GM23338 (cell line): Measurements from ENCODE around the gene ZNF543. TPM values are rescaled to one million over a fixed set of nuclear protein-coding genes. Genes with fewer than 3 reads are reported as not detected.
A peak's percentile ranks its signal among the peaks of the same experiment; 100 is the strongest.

Source experiments
- ATAC-seq: fragments of 200-7000 bp; cut with Tn5 transposase; 3 replicates; pipeline ENCODE4 v1.9.1; 2020
- DNase-seq: peaks from one replicate; pipeline ENCODE4 v3.0.0-alpha.2; 2015; ENCODE audit warnings: low spot score
- H2AFZ ChIP-seq: fragments of 200-600 bp; sonication (generic); 2 replicates; pipeline ENCODE4 v1.8.0; 2016; ENCODE audit warnings: antibody characterized with exemption, mild to moderate bottlenecking, moderate library complexity
- H3F3A ChIP-seq: fragments of 200-600 bp; sonication (generic); replicated peaks from 2 replicates; pipeline ENCODE4 v1.8.0; 2017; ENCODE audit warnings: antibody characterized with exemption, mixed run types, low read depth
- H3K27ac ChIP-seq: fragments of 200-600 bp; sonication (generic); 2 replicates; pipeline ENCODE4 v1.6.1; 2016; ENCODE audit warnings: low read depth
- H3K27me3 ChIP-seq: fragments of 200-600 bp; sonication (generic); 2 replicates; pipeline ENCODE4 v1.8.0; 2016; ENCODE audit warnings: mild to moderate bottlenecking, mixed run types, moderate library complexity; ENCODE audit not compliant: insufficient read depth
- H3K36me3 ChIP-seq: fragments of 200-600 bp; sonication (generic); 2 replicates; pipeline ENCODE4 v1.8.0; 2016; ENCODE audit warnings: mild to moderate bottlenecking; ENCODE audit not compliant: insufficient read depth
- H3K4me1 ChIP-seq: fragments of 200-600 bp; sonication (generic); 2 replicates; pipeline ENCODE4 v1.8.0; 2016; ENCODE audit warnings: mild to moderate bottlenecking, moderate library complexity; ENCODE audit not compliant: insufficient read depth
- H3K4me2 ChIP-seq: fragments of 200-600 bp; sonication (generic); 2 replicates; pipeline ENCODE4 v1.7.1; 2017; ENCODE audit warnings: mixed run types
- H3K4me3 ChIP-seq: fragments of 200-600 bp; sonication (generic); 2 replicates; pipeline ENCODE4 v1.6.1; 2016; ENCODE audit warnings: mixed run types
- H3K79me2 ChIP-seq: fragments of 200-600 bp; sonication (generic); replicated peaks from 2 replicates; pipeline ENCODE4 v1.8.0; 2017; ENCODE audit warnings: mild to moderate bottlenecking; ENCODE audit not compliant: insufficient read depth
- H3K9me2 ChIP-seq: fragments of 200-600 bp; sonication (generic); 2 replicates; pipeline ENCODE4 v1.8.0; 2017; ENCODE audit not compliant: insufficient read depth
- H4K20me1 ChIP-seq: fragments of 200-600 bp; sonication (generic); replicated peaks from 2 replicates; pipeline ENCODE4 v1.8.0; 2017; ENCODE audit warnings: mild to moderate bottlenecking; ENCODE audit not compliant: insufficient read depth
- H3K27ac Mint-ChIP-seq: 2 replicates; pipeline ENCODE4 v1.8.0; 2020; ENCODE audit warnings: inconsistent platforms, mild to moderate bottlenecking, moderate library complexity, mixed read lengths
- H3K27me3 Mint-ChIP-seq: 3 replicates; pipeline ENCODE4 v1.8.0; 2022; ENCODE audit warnings: low read depth, mild to moderate bottlenecking, moderate library complexity, mixed read lengths, inconsistent platforms; ENCODE audit not compliant: insufficient read depth, poor library complexity
- H3K36me3 Mint-ChIP-seq: 3 replicates; pipeline ENCODE4 v1.8.0; 2021; ENCODE audit warnings: low read depth, mild to moderate bottlenecking, inconsistent platforms, moderate library complexity, mixed read lengths
- H3K4me1 Mint-ChIP-seq: 3 replicates; pipeline ENCODE4 v1.8.0; 2020; ENCODE audit warnings: mild to moderate bottlenecking, inconsistent platforms, mixed read lengths
- H3K4me3 Mint-ChIP-seq: 3 replicates; pipeline ENCODE4 v1.8.0; 2021; ENCODE audit warnings: moderate library complexity, mild to moderate bottlenecking, inconsistent platforms, mixed read lengths
- H3K9me3 Mint-ChIP-seq: 3 replicates; pipeline ENCODE4 v1.8.0; 2020; ENCODE audit warnings: moderate library complexity, mild to moderate bottlenecking, inconsistent platforms, mixed read lengths
- CREB1 ChIP-seq: fragments of 250-450 bp; sonication (Bioruptor Pico); IDR thresholded peaks from 2 replicates; pipeline ENCODE4 v1.5.0; 2020; ENCODE audit warnings: low read depth, mild to moderate bottlenecking, moderate library complexity
- EZH2 ChIP-seq: fragments of 200-600 bp; sonication (generic); IDR thresholded peaks from one replicate; pipeline ENCODE4 v1.8.0; 2017; ENCODE audit warnings: antibody characterized with exemption, mild to moderate bottlenecking, low read depth; ENCODE audit not compliant: unreplicated experiment
- EZH2phosphoT487 ChIP-seq: fragments of 200-600 bp; sonication (generic); IDR thresholded peaks from one replicate; pipeline ENCODE4 v1.8.1; 2018; ENCODE audit warnings: antibody characterized with exemption; ENCODE audit not compliant: unreplicated experiment
- NANOG ChIP-seq: IDR thresholded peaks from 2 replicates; pipeline ENCODE4 v1.6.1; 2016; ENCODE audit warnings: antibody characterized with exemption, borderline replicate concordance
- POLR2AphosphoS5 ChIP-seq: IDR thresholded peaks from 2 replicates; pipeline ENCODE4 v1.6.1; 2016; ENCODE audit warnings: antibody characterized with exemption, low read depth
- STAT1 ChIP-seq: IDR thresholded peaks from one replicate; pipeline ENCODE4 v1.6.1; 2016; ENCODE audit warnings: antibody characterized with exemption; ENCODE audit not compliant: unreplicated experiment
- ZNF331 ChIP-seq: fragments of 250-450 bp; sonication (Bioruptor Pico); IDR thresholded peaks from 2 replicates; pipeline ENCODE4 v1.5.0; 2020; ENCODE audit warnings: low read depth, mild to moderate bottlenecking, moderate library complexity
- polyA plus RNA-seq: library from polyadenylated mRNA; unstranded; fragments of >200 nt; fragmentation: Nextera tagmentation; extraction: Ambion mirVana; gene quantifications from 2 replicates; pipeline ENCODE4 v1.2.1, GENCODE V29; 2016
- total RNA-seq: library from RNA; depleted of rRNA; stranded (reverse); fragments of >200 nt; shearing (Covaris generic); gene quantifications from 2 replicates; pipeline ENCODE4 v1.2.3, GENCODE V29; 2014
- TF ChIP-seq, protein P1 (sequence below): fragments of 250-450 bp; sonication (Bioruptor Pico); IDR thresholded peaks from 2 replicates; pipeline ENCODE4 v1.5.0; 2020; ENCODE audit warnings: mild to moderate bottlenecking, moderate library complexity

Gene ZNF543
- total and polyA plus RNA-seq, 2 experiments from 2014 or later, result 2.4 to 10.3 TPM

- H3K9me3 Mint-ChIP-seq, result no peaks in the 10 kb centered on the region
- no peak overlapping the region for H3K4me3 ChIP-seq
- H2AFZ ChIP-seq, result no peak overlapping the region
- no peak overlapping the region for H3K27ac ChIP-seq
- no peaks in the 10 kb centered on the region for H3K36me3 Mint-ChIP-seq
- H3K9me2 ChIP-seq, result no peaks in the 10 kb centered on the region
- H3K27ac Mint-ChIP-seq, result no peak overlapping the region
- no peaks in the 10 kb centered on the region for H3K27me3 Mint-ChIP-seq
- H3K4me1 ChIP-seq, result no peaks in the 10 kb centered on the region
- no peak for TF ChIP-seq ZNF331
- no peak for TF ChIP-seq POLR2AphosphoS5
- no peak for TF ChIP-seq EZH2
- TF ChIP-seq EZH2phosphoT487, result no peak
- TF ChIP-seq STAT1, result no peak
- TF ChIP-seq, protein P1, sequence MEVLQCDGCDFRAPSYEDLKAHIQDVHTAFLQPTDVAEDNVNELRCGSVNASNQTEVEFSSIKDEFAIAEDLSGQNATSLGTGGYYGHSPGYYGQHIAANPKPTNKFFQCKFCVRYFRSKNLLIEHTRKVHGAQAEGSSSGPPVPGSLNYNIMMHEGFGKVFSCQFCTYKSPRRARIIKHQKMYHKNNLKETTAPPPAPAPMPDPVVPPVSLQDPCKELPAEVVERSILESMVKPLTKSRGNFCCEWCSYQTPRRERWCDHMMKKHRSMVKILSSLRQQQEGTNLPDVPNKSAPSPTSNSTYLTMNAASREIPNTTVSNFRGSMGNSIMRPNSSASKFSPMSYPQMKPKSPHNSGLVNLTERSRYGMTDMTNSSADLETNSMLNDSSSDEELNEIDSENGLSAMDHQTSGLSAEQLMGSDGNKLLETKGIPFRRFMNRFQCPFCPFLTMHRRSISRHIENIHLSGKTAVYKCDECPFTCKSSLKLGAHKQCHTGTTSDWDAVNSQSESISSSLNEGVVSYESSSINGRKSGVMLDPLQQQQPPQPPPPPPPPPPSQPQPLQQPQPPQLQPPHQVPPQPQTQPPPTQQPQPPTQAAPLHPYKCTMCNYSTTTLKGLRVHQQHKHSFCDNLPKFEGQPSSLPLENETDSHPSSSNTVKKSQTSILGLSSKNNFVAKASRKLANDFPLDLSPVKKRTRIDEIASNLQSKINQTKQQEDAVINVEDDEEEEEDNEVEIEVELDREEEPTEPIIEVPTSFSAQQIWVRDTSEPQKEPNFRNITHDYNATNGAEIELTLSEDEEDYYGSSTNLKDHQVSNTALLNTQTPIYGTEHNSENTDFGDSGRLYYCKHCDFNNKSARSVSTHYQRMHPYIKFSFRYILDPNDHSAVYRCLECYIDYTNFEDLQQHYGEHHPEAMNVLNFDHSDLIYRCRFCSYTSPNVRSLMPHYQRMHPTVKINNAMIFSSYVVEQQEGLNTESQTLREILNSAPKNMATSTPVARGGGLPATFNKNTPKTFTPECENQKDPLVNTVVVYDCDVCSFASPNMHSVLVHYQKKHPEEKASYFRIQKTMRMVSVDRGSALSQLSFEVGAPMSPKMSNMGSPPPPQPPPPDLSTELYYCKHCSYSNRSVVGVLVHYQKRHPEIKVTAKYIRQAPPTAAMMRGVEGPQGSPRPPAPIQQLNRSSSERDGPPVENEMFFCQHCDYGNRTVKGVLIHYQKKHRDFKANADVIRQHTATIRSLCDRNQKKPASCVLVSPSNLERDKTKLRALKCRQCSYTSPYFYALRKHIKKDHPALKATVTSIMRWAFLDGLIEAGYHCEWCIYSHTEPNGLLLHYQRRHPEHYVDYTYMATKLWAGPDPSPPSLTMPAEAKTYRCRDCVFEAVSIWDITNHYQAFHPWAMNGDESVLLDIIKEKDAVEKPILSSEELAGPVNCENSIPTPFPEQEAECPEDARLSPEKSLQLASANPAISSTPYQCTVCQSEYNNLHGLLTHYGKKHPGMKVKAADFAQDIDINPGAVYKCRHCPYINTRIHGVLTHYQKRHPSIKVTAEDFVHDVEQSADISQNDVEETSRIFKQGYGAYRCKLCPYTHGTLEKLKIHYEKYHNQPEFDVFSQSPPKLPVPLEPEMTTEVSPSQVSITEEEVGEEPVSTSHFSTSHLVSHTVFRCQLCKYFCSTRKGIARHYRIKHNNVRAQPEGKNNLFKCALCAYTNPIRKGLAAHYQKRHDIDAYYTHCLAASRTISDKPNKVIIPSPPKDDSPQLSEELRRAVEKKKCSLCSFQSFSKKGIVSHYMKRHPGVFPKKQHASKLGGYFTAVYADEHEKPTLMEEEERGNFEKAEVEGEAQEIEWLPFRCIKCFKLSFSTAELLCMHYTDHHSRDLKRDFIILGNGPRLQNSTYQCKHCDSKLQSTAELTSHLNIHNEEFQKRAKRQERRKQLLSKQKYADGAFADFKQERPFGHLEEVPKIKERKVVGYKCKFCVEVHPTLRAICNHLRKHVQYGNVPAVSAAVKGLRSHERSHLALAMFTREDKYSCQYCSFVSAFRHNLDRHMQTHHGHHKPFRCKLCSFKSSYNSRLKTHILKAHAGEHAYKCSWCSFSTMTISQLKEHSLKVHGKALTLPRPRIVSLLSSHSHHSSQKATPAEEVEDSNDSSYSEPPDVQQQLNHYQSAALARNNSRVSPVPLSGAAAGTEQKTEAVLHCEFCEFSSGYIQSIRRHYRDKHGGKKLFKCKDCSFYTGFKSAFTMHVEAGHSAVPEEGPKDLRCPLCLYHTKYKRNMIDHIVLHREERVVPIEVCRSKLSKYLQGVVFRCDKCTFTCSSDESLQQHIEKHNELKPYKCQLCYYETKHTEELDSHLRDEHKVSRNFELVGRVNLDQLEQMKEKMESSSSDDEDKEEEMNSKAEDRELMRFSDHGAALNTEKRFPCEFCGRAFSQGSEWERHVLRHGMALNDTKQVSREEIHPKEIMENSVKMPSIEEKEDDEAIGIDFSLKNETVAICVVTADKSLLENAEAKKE (CRISPR knock-in tag), result no peak
- ATAC-seq, result no peak
- no peaks in the 10 kb centered on the region for H3K27me3 ChIP-seq
- H3F3A ChIP-seq, result no peaks in the 10 kb centered on the region
- H3K4me2 ChIP-seq, result no peak overlapping the region
- H3K4me3 Mint-ChIP-seq, result no peak overlapping the region
- no peaks in the 10 kb centered on the region for H4K20me1 ChIP-seq
- no peak for DNase-seq
- H3K79me2 ChIP-seq, result no peaks in the 10 kb centered on the region
- no peaks in the 10 kb centered on the region; the same call in 1 of the 3 replicates for H3K4me1 Mint-ChIP-seq
- H3K36me3 ChIP-seq, result no peaks in the 10 kb centered on the region
These were observed 18.6 kb downstream of the ZNF543 start for GRCh38 chr19:57338877-57339276.

GRCh38 chr19:57342582-57342981, 22.3 kb downstream of the ZNF543 start:
- Histone ChIP-seq H4K20me1 (no peaks in the 10 kb centered on the region), H3K4me2 (no peak overlapping the region), H3K27ac (no peak overlapping the region), H3K9me2 (no peaks in the 10 kb centered on the region), H2AFZ (no peak overlapping the region), H3K27me3 (no peaks in the 10 kb centered on the region), H3F3A (no peaks in the 10 kb centered on the region), H3K79me2 (no peaks in the 10 kb centered on the region), H3K4me1 (no peaks in the 10 kb centered on the region), H3K36me3 (no peaks in the 10 kb centered on the region), H3K4me3 (no peak overlapping the region)
- Mint-ChIP-seq H3K27me3 (peaks cover 2% of the 10 kb centered on the region), H3K4me1 (no peaks in the 10 kb centered on the region; the same call in 1 of the 3 replicates), H3K36me3 (no peaks in the 10 kb centered on the region), H3K4me3 (no peak overlapping the region), H3K9me3 (no peaks in the 10 kb centered on the region), H3K27ac (peak overlapping the region; percentile 36; the same call in 1 of the 2 replicates)
- DNase-seq (no peak), ATAC-seq (no peak)
- TF ChIP-seq, protein P1 (CRISPR knock-in tag), result no peak
- TF ChIP-seq CREB1 (CRISPR knock-in tag), result no peak
- no peak for TF ChIP-seq NANOG
- TF ChIP-seq EZH2, result no peak
